HL-60 (cell line): Measurements from ENCODE around the gene NR2C2AP.

Experiments used
- CTCF ChIP-seq: IDR thresholded peaks from one replicate; pipeline ENCODE4 v1.5.1; 2011; ENCODE audit warnings: low read length, control low read depth, inconsistent platforms; ENCODE audit not compliant: insufficient read depth
- REST ChIP-seq: IDR thresholded peaks from 2 replicates; pipeline ENCODE4 v1.6.1; 2012; ENCODE audit warnings: low read depth; ENCODE audit not compliant: insufficient replicate concordance
- SPI1 ChIP-seq: IDR thresholded peaks from 2 replicates; pipeline ENCODE4 v1.6.1; 2012; ENCODE audit warnings: low read depth, mild to moderate bottlenecking, borderline replicate concordance

- TF ChIP-seq REST = peak; percentile 38
- no peak for TF ChIP-seq CTCF
- peak; percentile 61; the same call in 1 of the 2 replicates for TF ChIP-seq SPI1
Observed at GRCh38 chr19:19203012-19203856, at the start of gene NR2C2AP.
